GM12878 (cell line): Measurements from ENCODE around the gene PAIP1. TPM values are rescaled to one million over a fixed set of nuclear protein-coding genes. Genes with fewer than 3 reads are reported as not detected.

Experiments
- ATAC-seq: fragments of 200-7000 bp; cut with Tn5 transposase; 3 replicates; pipeline ENCODE4 v1.9.1; 2020; ENCODE audit warnings: mild to moderate bottlenecking, moderate library complexity
- Bru-seq: library from RNA; stranded (reverse); fragments of 400-500 nt; gene quantifications from one replicate; lab custom pipeline; 2021; lab: Mats Ljungman, UMichigan
- BruChase-seq, 2 experiments: library from RNA; stranded (reverse); fragments of 400-500 nt; gene quantifications; one replicate each; lab custom pipeline; 2021; lab: Mats Ljungman, UMichigan
- BruUV-seq: library from RNA; stranded (reverse); fragments of 400-500 nt; replicated peaks from 2 replicates; lab custom pipeline; 2021; lab: Mats Ljungman, UMichigan
- CTCF ChIA-PET: fragments of 300-600 bp; sonication (Branson Sonifier 250); formaldehyde crosslinking; extraction: SDS; loops from one replicate; lab custom pipeline; 2021; ENCODE audit warnings: inconsistent platforms; lab: Yijun Ruan, JAX
- POLR2A ChIA-PET: fragments of 350-600 bp; formaldehyde crosslinking; extraction: SDS; loops from one replicate; lab custom pipeline; 2021; ENCODE audit warnings: inconsistent platforms; lab: Charles Lee
- RAD21 ChIA-PET: fragments of 300-600 bp; sonication (Branson Sonifier 250); formaldehyde crosslinking; loops from one replicate; lab custom pipeline; 2023; ENCODE audit warnings: antibody characterized with exemption; ENCODE audit not compliant: unreplicated experiment; lab: Charles Lee
- SMC1A ChIA-PET: fragments of 300-600 bp; sonication (Branson Sonifier 250); formaldehyde crosslinking; loops from one replicate; lab custom pipeline; 2023; ENCODE audit not compliant: unreplicated experiment, uncharacterized antibody; lab: Charles Lee
- DNase-seq: peaks from one replicate; pipeline ENCODE4 v3.0.0-alpha.2; 2011; ENCODE audit warnings: low read depth, low spot score
- FAIRE-seq: peaks from 3 replicates; lab custom pipeline; 2011; peaks lifted over from hg19 to GRCh38; lab: Jason Lieb, UNC
- H2AFZ ChIP-seq: 2 replicates; pipeline ENCODE4 v1.6.0; 2011; ENCODE audit warnings: low read depth, low read length, control low read depth; ENCODE audit not compliant: control insufficient read depth
- H3K27ac ChIP-seq: 2 replicates; pipeline ENCODE4 v1.5.1; 2011; ENCODE audit warnings: control low read depth; ENCODE audit not compliant: control insufficient read depth, insufficient read depth
- H3K27me3 ChIP-seq, 2 experiments: replicated peaks in 1 of 2; 2 replicates each; pipeline versions ENCODE4 v1.6.0 to v1.6.1; 2011; ENCODE audit warnings: low read length in 1 of 2; ENCODE audit not compliant: control insufficient read depth in 2 of 2, insufficient read depth in 2 of 2
- H3K36me3 ChIP-seq, 2 experiments: 2 replicates each; pipeline ENCODE4 v1.5.1; 2011; ENCODE audit warnings: low read length in 1 of 2; ENCODE audit not compliant: control insufficient read depth in 2 of 2, insufficient read depth in 2 of 2
- H3K4me1 ChIP-seq: 2 replicates; pipeline ENCODE4 v1.6.1; 2011; ENCODE audit warnings: mild to moderate bottlenecking, low read length, moderate library complexity, mixed read lengths; ENCODE audit not compliant: control insufficient read depth, insufficient read depth
- H3K4me2 ChIP-seq: 2 replicates; pipeline ENCODE4 v1.6.0; 2011; ENCODE audit warnings: control low read depth; ENCODE audit not compliant: control insufficient read depth, insufficient read depth
- H3K4me3 ChIP-seq: fragments of 200-600 bp; sonication (generic); 2 replicates; pipeline ENCODE4 v1.5.1; 2016
- H3K79me2 ChIP-seq: 2 replicates; pipeline ENCODE4 v1.6.0; 2011; ENCODE audit warnings: low read length; ENCODE audit not compliant: control insufficient read depth, insufficient read depth
- H3K9ac ChIP-seq: 2 replicates; pipeline ENCODE4 v1.8.0; 2011; ENCODE audit warnings: low read length, control low read depth, mixed read lengths; ENCODE audit not compliant: control insufficient read depth, insufficient read depth
- H3K9me3 ChIP-seq: replicated peaks from 3 replicates; pipeline ENCODE4 v1.5.1; 2011; ENCODE audit warnings: mild to moderate bottlenecking, low read length; ENCODE audit not compliant: control insufficient read depth, insufficient read depth
- H4K20me1 ChIP-seq: 2 replicates; pipeline ENCODE4 v1.6.0; 2011; ENCODE audit not compliant: control insufficient read depth, insufficient read depth
- BMI1 ChIP-seq: fragments of 450-650 bp; IDR thresholded peaks from 2 replicates; pipeline ENCODE4 v1.6.1; 2016; ENCODE audit warnings: mild to moderate bottlenecking, moderate library complexity, borderline replicate concordance
- GABPA ChIP-seq: IDR thresholded peaks from 2 replicates; pipeline ENCODE4 v1.6.1; 2014; ENCODE audit warnings: antibody characterized with exemption, low read depth, mild to moderate bottlenecking, inconsistent platforms
- HCFC1 ChIP-seq: fragments of 150-350 bp; IDR thresholded peaks from 2 replicates; pipeline ENCODE4 v1.6.1; 2014; ENCODE audit warnings: low read length
- MXI1 ChIP-seq: fragments of 150-350 bp; IDR thresholded peaks from 2 replicates; pipeline ENCODE4 v1.6.1; 2011; ENCODE audit warnings: low read depth, mild to moderate bottlenecking, inconsistent platforms, low read length, improper control_type of control experiment
- NFIC ChIP-seq: IDR thresholded peaks from 2 replicates; pipeline ENCODE4 v1.6.1; 2012; ENCODE audit warnings: low read depth, mild to moderate bottlenecking, inconsistent platforms, low read length, moderate library complexity
- NR2F1 ChIP-seq: fragments of 450-650 bp; conservative IDR thresholded peaks from 2 replicates; pipeline ENCODE4 v1.6.1; 2017; ENCODE audit warnings: mild to moderate bottlenecking
- NRF1 ChIP-seq: conservative IDR thresholded peaks from 2 replicates; pipeline ENCODE4 v1.6.1; 2011; ENCODE audit warnings: mild to moderate bottlenecking, low read depth, low read length, improper control_type of control experiment
- RBBP5 ChIP-seq: fragments of 200-600 bp; sonication (generic); conservative IDR thresholded peaks from 2 replicates; pipeline ENCODE4 v1.6.1; 2016
- RFX5 ChIP-seq: IDR thresholded peaks from 2 replicates; pipeline ENCODE4 v1.6.1; 2011; ENCODE audit warnings: low read depth, low read length, improper control_type of control experiment
- SIN3A ChIP-seq: IDR thresholded peaks from 2 replicates; pipeline ENCODE4 v1.6.1; 2012; ENCODE audit warnings: low read depth, low read length, improper control_type of control experiment
- SIX5 ChIP-seq: IDR thresholded peaks from 2 replicates; pipeline ENCODE4 v1.6.1; 2011; ENCODE audit warnings: mild to moderate bottlenecking, low read depth, low read length, moderate library complexity; ENCODE audit not compliant: severe bottlenecking
- SP1 ChIP-seq: IDR thresholded peaks from one replicate; pipeline ENCODE4 v1.6.1; 2011; ENCODE audit warnings: low read depth, low read length
- WGBS: methylation state at CpG from one replicate; pipeline ENCODE4 v1.1.6; 2016; ENCODE audit warnings: low lambda C conversion rate; ENCODE audit not compliant: insufficient replicate concordance, insufficient coverage; ENCODE audit errors: missing lambda C conversion rate; 5-methylcytosine and 5-hydroxymethylcytosine counted together
- in situ Hi-C: fragments of 300-500 bp; cut with MboI; formaldehyde crosslinking; loops from 9 replicates; pipeline ENCODE4 v1.14.3; 2018; ENCODE audit warnings: mixed read lengths
- intact Hi-C: fragments of 100-400 bp; cut with micrococcal nuclease; formaldehyde crosslinking; loops from one replicate; pipeline ENCODE4 v1.14.2; 2022; ENCODE audit not compliant: unreplicated experiment
- long read RNA-seq, 2 experiments: library from polyadenylated mRNA; unstranded; transcript quantifications; one replicate each; pipeline ENCODE4 v2.0.0, GENCODE V29; 2019 to 2020
- polyA minus RNA-seq, 3 experiments: library from RNA; depleted of rRNA, polyadenylated mRNA; stranded (reverse); fragments of >200 nt; gene quantifications; 2 replicates each; pipeline ENCODE4 v1.2.3, GENCODE V29; 2011
- polyA plus RNA-seq, 11 experiments: library from polyadenylated mRNA; depleted of rRNA in 4 of 11; unstranded in 6 of 11; stranded (reverse) in 5 of 11; fragments of >200 nt; fragmentation: Nextera tagmentation in 4 of 11; fragmentation: Illumina TruSeq in 1 of 11; extraction: Ambion mirVana in 4 of 11; extraction: Trizol in 1 of 11; gene quantifications; 1 replicate in 1 of 11; 2 replicates in 10 of 11; pipeline versions ENCODE4 v1.2.1 to v1.2.3, GENCODE V29; 2011 to 2016; ENCODE audit warnings: inconsistent platforms in 2 of 11, missing spikeins in 2 of 11, low read depth in 1 of 11
- total RNA-seq, 4 experiments: library from RNA; depleted of rRNA in 3 of 4; stranded (reverse); fragments of >200 nt in 3 of 4; fragmentation: Illumina TruSeq in 1 of 4; extraction: Trizol in 1 of 4; gene quantifications; 2 replicates each; pipeline versions ENCODE4 v1.2.1 to v1.2.3, GENCODE V29; 2013 to 2021
- TF ChIP-seq, protein P1 (sequence below): fragments of 450-650 bp; conservative IDR thresholded peaks from 2 replicates; pipeline ENCODE4 v1.6.1; 2017; ENCODE audit warnings: mild to moderate bottlenecking, moderate library complexity
- TF ChIP-seq, protein P2 (sequence below): fragments of 450-650 bp; IDR thresholded peaks from 2 replicates; pipeline ENCODE4 v1.6.1; 2017; ENCODE audit warnings: borderline replicate concordance

The PAIP1 gene, protein sequence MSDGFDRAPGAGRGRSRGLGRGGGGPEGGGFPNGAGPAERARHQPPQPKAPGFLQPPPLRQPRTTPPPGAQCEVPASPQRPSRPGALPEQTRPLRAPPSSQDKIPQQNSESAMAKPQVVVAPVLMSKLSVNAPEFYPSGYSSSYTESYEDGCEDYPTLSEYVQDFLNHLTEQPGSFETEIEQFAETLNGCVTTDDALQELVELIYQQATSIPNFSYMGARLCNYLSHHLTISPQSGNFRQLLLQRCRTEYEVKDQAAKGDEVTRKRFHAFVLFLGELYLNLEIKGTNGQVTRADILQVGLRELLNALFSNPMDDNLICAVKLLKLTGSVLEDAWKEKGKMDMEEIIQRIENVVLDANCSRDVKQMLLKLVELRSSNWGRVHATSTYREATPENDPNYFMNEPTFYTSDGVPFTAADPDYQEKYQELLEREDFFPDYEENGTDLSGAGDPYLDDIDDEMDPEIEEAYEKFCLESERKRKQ
- 27.2 and 28.4 TPM in 2 replicates for total RNA-seq (2013; cell fraction: nucleolus; rRNA removed)
- 55.6 and 67.0 TPM in 2 replicates for total RNA-seq (2014; rRNA removed)
- 56.3 and 64.1 TPM in 2 replicates for total RNA-seq (2014; rRNA removed; fragmentation: Illumina TruSeq; extraction: Trizol)
- 42.2 and 43.0 TPM in 2 replicates for total RNA-seq (2021)
- polyA plus RNA-seq (2011; ENCODE audit: low read depth): 14.1 TPM
- 90.9 and 94.3 TPM in 2 replicates for polyA plus RNA-seq (2011; rRNA removed)
- polyA plus RNA-seq (2011; cell fraction: cytosol; rRNA removed): 39.9 and 43.7 TPM in 2 replicates
- polyA plus RNA-seq (2011; cell fraction: nucleus; rRNA removed): 30.6 and 38.6 TPM in 2 replicates
- 26.2 and 35.9 TPM in 2 replicates for polyA plus RNA-seq (2012)
- polyA plus RNA-seq (2014; fragmentation: Illumina TruSeq; extraction: Trizol): 63.4 and 81.3 TPM in 2 replicates
- polyA plus RNA-seq (2014; fragmentation: Nextera tagmentation; extraction: Ambion mirVana): 10 to 100 TPM; 37.4 to 52.7 TPM
- polyA plus RNA-seq (2014; rRNA removed): 43.3 and 46.4 TPM in 2 replicates
- polyA plus RNA-seq (2016; fragmentation: Nextera tagmentation; extraction: Ambion mirVana): 10 to 100 TPM; 58.3 to 70.7 TPM
- polyA minus RNA-seq (2011; rRNA and poly(A)+ RNA removed): 59.9 and 66.1 TPM in 2 replicates
- 22.3 and 22.8 TPM in 2 replicates for polyA minus RNA-seq (2011; cell fraction: cytosol; rRNA and poly(A)+ RNA removed)
- polyA minus RNA-seq (2011; cell fraction: nucleus; rRNA and poly(A)+ RNA removed): 10.8 and 17.7 TPM in 2 replicates
- Bru-seq, nascent RNA: percentile 94 among the genes with signal in this experiment
- percentile 86 among the genes with signal in this experiment for BruChase-seq, experiment 1, labeled RNA remaining after a 6-hour chase
- BruChase-seq, experiment 2, labeled RNA remaining after a 2-hour chase: percentile 88 among the genes with signal in this experiment
- long read RNA-seq, experiment 1, transcript PAIP1-203 (11 exons, 1,734 nt): major isoform, 16 of 36 reads
- long read RNA-seq, experiment 1, transcript PAIP1-201 (11 exons, 2,782 nt): minor isoform, 10 of 36 reads
- long read RNA-seq, experiment 1, partial matches to known transcripts: 1 of 36 reads
- long read RNA-seq, experiment 1, other reads (novel, unspliced or antisense): 6 of 36 reads
- long read RNA-seq, experiment 2, transcript PAIP1-201 (11 exons, 2,782 nt): minor isoform, 14 of 91 reads
- long read RNA-seq, experiment 2, transcript PAIP1-202 (11 exons, 1,814 nt): major isoform, 27 of 91 reads
- long read RNA-seq, experiment 2, transcript PAIP1-203 (11 exons, 1,734 nt): major isoform, 27 of 91 reads
- long read RNA-seq, experiment 2, partial matches to known transcripts: 11 of 91 reads
- long read RNA-seq, experiment 2, other reads (novel, unspliced or antisense): 12 of 91 reads

DNA sequence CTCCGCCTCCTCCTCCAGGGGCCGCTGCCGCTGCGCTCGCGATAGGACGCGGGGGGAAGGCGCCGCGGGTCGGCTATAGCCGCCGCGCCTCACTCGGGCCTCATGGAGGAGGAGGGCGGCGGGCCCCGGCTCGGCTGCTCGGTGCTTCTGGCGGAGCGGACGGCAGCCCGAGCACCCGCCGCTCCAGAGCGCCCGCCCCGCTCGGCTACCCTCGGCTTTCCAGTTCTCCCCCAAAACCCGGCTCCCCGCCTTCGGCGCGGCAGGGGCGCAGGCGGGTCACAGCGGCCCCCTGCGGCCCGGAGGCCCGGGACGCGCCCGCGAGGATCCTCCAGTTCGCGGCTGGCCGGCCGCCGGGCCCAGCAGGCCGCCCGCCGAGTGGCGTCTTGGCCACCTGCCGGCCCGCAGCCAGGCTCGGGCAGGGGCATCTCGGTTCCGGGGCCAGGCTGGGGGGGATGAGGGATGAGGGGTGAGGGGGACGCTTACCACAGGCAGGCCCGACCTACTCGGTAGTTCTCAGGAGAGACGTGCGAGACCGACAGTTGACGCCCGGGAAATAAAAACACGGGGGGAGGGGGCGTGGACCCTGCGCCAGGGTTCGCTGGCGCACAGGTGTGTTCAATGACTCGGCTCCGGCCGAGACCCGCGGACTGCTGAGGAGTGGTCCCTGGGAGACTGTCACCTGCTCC is at the start of gene PAIP1:
TSS of gene PAIP1 (minus strand) at position 221 of the 686 bp plus-strand sequence. CDS start 231 bp downstream, outside the sequence.
- H3K4me1 ChIP-seq: peaks cover 13% of the 10 kb centered on the region
- H3K36me3 ChIP-seq: peaks cover 0 to 4% of the 10 kb centered on the region in 2 experiments; a peak in 1 of 4 replicates
- RAD21 ChIA-PET: no interaction called here
- TSS peak; percentile 89 for BruUV-seq
- peak within 1 kb of the TSS; percentile 99 for H3K4me2 ChIP-seq
- SMC1A ChIA-PET: no interaction called here
- H3K4me3 ChIP-seq: peak within 1 kb of the TSS; percentile 94
- no peaks in the 10 kb centered on the region for H3K27me3 ChIP-seq
- intact Hi-C loops: loop anchor here (1.0 to 10.0 kb wide), 3 partner anchors 46 to 562 kb away; partner anchors contain the start of gene NNT
- in situ Hi-C loops: no loop called here
- no peak for FAIRE-seq
- WGBS: 2% methylated on average over 41 of the region's 79 CpGs
- H3K79me2 ChIP-seq: peaks cover 49% of the 10 kb centered on the region
- H3K9me3 ChIP-seq: no peaks in the 10 kb centered on the region
- CTCF ChIA-PET: interaction anchor here (0.6 to 4.4 kb wide), 5 partner anchors 43 to 73 kb away, joined by 3 to 31 read pairs (median 11); partner anchors contain the start of genes NNT and TMEM267
- DNase-seq: peak; percentile 37
- peak within 1 kb of the TSS; percentile 69 for H2AFZ ChIP-seq
- POLR2A ChIA-PET: interaction anchor here (0.6 kb wide), 1 partner anchor 19 kb away, joined by 4 read pairs; no protein-coding TSS in a partner anchor
- H4K20me1 ChIP-seq: no peaks in the 10 kb centered on the region
- H3K9ac ChIP-seq: peak within 1 kb of the TSS; percentile 97
- peak within 1 kb of the TSS; percentile 87 for H3K27ac ChIP-seq
- peak; percentile 84 for ATAC-seq
- TF ChIP-seq RFX5 (no peak), NFIC (no peak), RBBP5 (no peak), HCFC1 (peak; percentile 40; the same call in 1 of the 2 replicates), SP1 (no peak), SIN3A (peak; percentile 48), NR2F1 (peak; percentile 76), NRF1 (no peak), SIX5 (no peak), BMI1 (no peak), GABPA (no peak), MXI1 (peak; percentile 58; the same call in 1 of the 2 replicates)
- TF ChIP-seq, protein P1, sequence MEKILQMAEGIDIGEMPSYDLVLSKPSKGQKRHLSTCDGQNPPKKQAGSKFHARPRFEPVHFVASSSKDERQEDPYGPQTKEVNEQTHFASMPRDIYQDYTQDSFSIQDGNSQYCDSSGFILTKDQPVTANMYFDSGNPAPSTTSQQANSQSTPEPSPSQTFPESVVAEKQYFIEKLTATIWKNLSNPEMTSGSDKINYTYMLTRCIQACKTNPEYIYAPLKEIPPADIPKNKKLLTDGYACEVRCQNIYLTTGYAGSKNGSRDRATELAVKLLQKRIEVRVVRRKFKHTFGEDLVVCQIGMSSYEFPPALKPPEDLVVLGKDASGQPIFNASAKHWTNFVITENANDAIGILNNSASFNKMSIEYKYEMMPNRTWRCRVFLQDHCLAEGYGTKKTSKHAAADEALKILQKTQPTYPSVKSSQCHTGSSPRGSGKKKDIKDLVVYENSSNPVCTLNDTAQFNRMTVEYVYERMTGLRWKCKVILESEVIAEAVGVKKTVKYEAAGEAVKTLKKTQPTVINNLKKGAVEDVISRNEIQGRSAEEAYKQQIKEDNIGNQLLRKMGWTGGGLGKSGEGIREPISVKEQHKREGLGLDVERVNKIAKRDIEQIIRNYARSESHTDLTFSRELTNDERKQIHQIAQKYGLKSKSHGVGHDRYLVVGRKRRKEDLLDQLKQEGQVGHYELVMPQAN: peak; percentile 51; the same call in 1 of the 2 replicates
- TF ChIP-seq, protein P2, sequence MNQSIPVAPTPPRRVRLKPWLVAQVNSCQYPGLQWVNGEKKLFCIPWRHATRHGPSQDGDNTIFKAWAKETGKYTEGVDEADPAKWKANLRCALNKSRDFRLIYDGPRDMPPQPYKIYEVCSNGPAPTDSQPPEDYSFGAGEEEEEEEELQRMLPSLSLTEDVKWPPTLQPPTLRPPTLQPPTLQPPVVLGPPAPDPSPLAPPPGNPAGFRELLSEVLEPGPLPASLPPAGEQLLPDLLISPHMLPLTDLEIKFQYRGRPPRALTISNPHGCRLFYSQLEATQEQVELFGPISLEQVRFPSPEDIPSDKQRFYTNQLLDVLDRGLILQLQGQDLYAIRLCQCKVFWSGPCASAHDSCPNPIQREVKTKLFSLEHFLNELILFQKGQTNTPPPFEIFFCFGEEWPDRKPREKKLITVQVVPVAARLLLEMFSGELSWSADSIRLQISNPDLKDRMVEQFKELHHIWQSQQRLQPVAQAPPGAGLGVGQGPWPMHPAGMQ: no peak
